HepG2 (cell line): ENCODE results near the gene HTRA2. TPM values are rescaled to one million over a fixed set of nuclear protein-coding genes. Genes with fewer than 3 reads are reported as not detected.

Source experiments
- ATAC-seq: fragments of 200-7000 bp; cut with Tn5 transposase; 3 replicates; pipeline ENCODE4 v1.9.1; 2020; ENCODE audit warnings: mild to moderate bottlenecking, moderate library complexity
- BruUV-seq: library from RNA; stranded (reverse); fragments of 400-500 nt; replicated peaks from 2 replicates; lab custom pipeline; 2021; lab: Mats Ljungman, UMichigan
- CTCF ChIA-PET: fragments of 300-600 bp; formaldehyde crosslinking; extraction: SDS; loops from one replicate; lab custom pipeline; 2021; ENCODE audit warnings: low total read pairs, inconsistent platforms, low intra/inter-chr PET ratio; lab: Yijun Ruan, JAX
- POLR2A ChIA-PET: fragments of 350-600 bp; sonication (Branson Sonifier 250); formaldehyde crosslinking; loops from one replicate; lab custom pipeline; 2020; ENCODE audit warnings: antibody characterized with exemption, inconsistent platforms; lab: Yijun Ruan, JAX
- DNase-seq: peaks from one replicate; pipeline ENCODE4 v3.0.0-alpha.2; 2015; ENCODE audit warnings: low spot score
- FAIRE-seq: peaks from 3 replicates; lab custom pipeline; 2011; peaks lifted over from hg19 to GRCh38; lab: Jason Lieb, UNC
- H2AFZ ChIP-seq: one replicate; pipeline ENCODE4 v1.6.1; 2011; ENCODE audit warnings: low read length, inconsistent platforms
- H3K27ac ChIP-seq: fragments of 300-600 bp; 3 replicates; pipeline ENCODE4 v1.8.0; 2011; ENCODE audit warnings: mixed run types, mild to moderate bottlenecking, mixed read lengths, low read length, inconsistent platforms; ENCODE audit not compliant: insufficient read depth; ENCODE audit errors: extremely low read length
- H3K27me3 ChIP-seq, 2 experiments: fragments of 200-600 bp in 1 of 2; 2 replicates in 1 of 2; 3 replicates in 1 of 2; pipeline versions ENCODE4 v1.6.0 to v1.8.0; 2011; ENCODE audit warnings: low read length in 2 of 2, mild to moderate bottlenecking in 2 of 2, moderate library complexity in 2 of 2, inconsistent platforms in 1 of 2; ENCODE audit not compliant: insufficient read depth in 2 of 2, control insufficient read depth in 1 of 2
- H3K36me3 ChIP-seq, 2 experiments: fragments of 200-600 bp in 1 of 2; replicated peaks in 1 of 2; 2 replicates in 1 of 2; 3 replicates in 1 of 2; pipeline versions ENCODE4 v1.5.1 to v1.8.0; 2011; ENCODE audit warnings: low read length in 2 of 2, inconsistent platforms in 1 of 2; ENCODE audit not compliant: insufficient read depth in 2 of 2, control insufficient read depth in 1 of 2
- H3K4me1 ChIP-seq: 2 replicates; pipeline ENCODE4 v1.5.1; 2012; ENCODE audit warnings: low read length, inconsistent platforms; ENCODE audit not compliant: insufficient read depth
- H3K4me2 ChIP-seq: 2 replicates; pipeline ENCODE4 v1.6.0; 2011; ENCODE audit warnings: low read depth, low read length, inconsistent platforms
- H3K4me3 ChIP-seq, 3 experiments: fragments of 200-600 bp in 1 of 3; sonication (generic), shearing (Covaris generic) in 1 of 3; replicated peaks in 1 of 3; 2 replicates each; pipeline ENCODE4 v1.5.1; 2011 to 2016; ENCODE audit warnings: low read length in 3 of 3, inconsistent platforms in 2 of 3, low read depth in 2 of 3, mild to moderate bottlenecking in 2 of 3, control low read depth in 1 of 3, mixed read lengths in 1 of 3; ENCODE audit not compliant: insufficient read depth in 1 of 3
- H3K79me2 ChIP-seq: one replicate; pipeline ENCODE4 v1.6.1; 2011; ENCODE audit warnings: low read length, inconsistent platforms; ENCODE audit not compliant: insufficient read depth
- H3K9ac ChIP-seq: 2 replicates; pipeline ENCODE4 v1.6.0; 2011; ENCODE audit warnings: mild to moderate bottlenecking, low read depth, low read length, inconsistent platforms; ENCODE audit not compliant: insufficient read depth
- H3K9me3 ChIP-seq: 2 replicates; pipeline ENCODE4 v1.5.1; 2012; ENCODE audit warnings: mild to moderate bottlenecking, low read length
- H4K20me1 ChIP-seq: 2 replicates; pipeline ENCODE4 v1.6.0; 2011; ENCODE audit warnings: inconsistent platforms, mild to moderate bottlenecking, low read length, moderate library complexity; ENCODE audit not compliant: insufficient read depth
- HHEX ChIP-seq: IDR thresholded peaks from 2 replicates; pipeline ENCODE4 v1.6.1; 2016; ENCODE audit warnings: control low read depth
- SIX1 ChIP-seq: sonication (generic); formaldehyde crosslinking; IDR thresholded peaks from 2 replicates; pipeline ENCODE4 v1.4.0; 2020; ENCODE audit warnings: missing genetic modification reagents, borderline replicate concordance
- SNRNP70 ChIP-seq: fragments of 200-400 bp; formaldehyde crosslinking; IDR thresholded peaks from 2 replicates; pipeline ENCODE4 v1.6.1; 2017; ENCODE audit warnings: mild to moderate bottlenecking, low read depth, low read length, moderate library complexity
- SRSF1 ChIP-seq: fragments of 200-400 bp; formaldehyde crosslinking; optimal IDR thresholded peaks from 2 replicates; pipeline ENCODE3; 2017; ENCODE audit warnings: mild to moderate bottlenecking, low read depth, low read length, moderate library complexity
- ZNF3 ChIP-seq: IDR thresholded peaks from 2 replicates; pipeline ENCODE4 v1.7.0; 2017; ENCODE audit warnings: inconsistent platforms
- ZNF577 ChIP-seq: sonication (generic); formaldehyde crosslinking; IDR thresholded peaks from 2 replicates; pipeline ENCODE4 v1.4.0; 2020; ENCODE audit warnings: mild to moderate bottlenecking, low read depth, missing genetic modification reagents, borderline replicate concordance
- ZNF672 ChIP-seq: sonication (generic); formaldehyde crosslinking; IDR thresholded peaks from 2 replicates; pipeline ENCODE4 v1.8.1; 2022; ENCODE audit warnings: missing genetic modification reagents
- ZNF720 ChIP-seq: sonication (generic); formaldehyde crosslinking; IDR thresholded peaks from 2 replicates; pipeline ENCODE4 v1.4.0; 2020; ENCODE audit warnings: missing genetic modification reagents
- in situ Hi-C: cut with HindIII; loops from 2 replicates; pipeline ENCODE4 v1.10.0; 2017; ENCODE audit warnings: low pct_unique_long_range_greater_than_20kb; ENCODE audit not compliant: extremely low pct_ligation_motif_present
- intact Hi-C: fragments of 100-400 bp; cut with micrococcal nuclease; formaldehyde crosslinking; loops from one replicate; pipeline ENCODE4 v1.10.0; 2022; ENCODE audit not compliant: unreplicated experiment
- polyA plus RNA-seq, 8 experiments: library from polyadenylated mRNA; depleted of rRNA in 3 of 8; stranded (reverse) in 7 of 8; unstranded in 1 of 8; fragments of >200 nt; fragmentation: Illumina TruSeq in 4 of 8; extraction: Trizol in 4 of 8; gene quantifications; 2 replicates each; pipeline versions ENCODE4 v1.2.1 to v1.2.3, GENCODE V29; 2011 to 2016; ENCODE audit warnings: low read depth in 4 of 8, missing spikeins in 1 of 8, mixed read lengths in 1 of 8; ENCODE audit not compliant: insufficient read depth in 1 of 8
- total RNA-seq, 5 experiments: library from RNA; depleted of rRNA; stranded (reverse); fragments of >200 nt; fragmentation: Illumina TruSeq; extraction: Trizol; gene quantifications; 2 replicates each; pipeline ENCODE4 v1.2.3, GENCODE V29; 2016; ENCODE audit warnings: low read depth in 1 of 5
- TF ChIP-seq, protein P1 (sequence below): sonication (generic); formaldehyde crosslinking; IDR thresholded peaks from 2 replicates; pipeline ENCODE4 v1.8.0; 2022; ENCODE audit warnings: missing genetic modification reagents, mild to moderate bottlenecking, moderate library complexity, borderline replicate concordance
- TF ChIP-seq, protein P2 (sequence below): sonication (generic); formaldehyde crosslinking; IDR thresholded peaks from 2 replicates; pipeline ENCODE4 v1.4.0; 2020; ENCODE audit warnings: mild to moderate bottlenecking, low read depth, missing genetic modification reagents

HTRA2 gene
- total and polyA plus RNA-seq, 2 of the 13 experiments (the other 11 are each of a cell fraction or from before 2014, with no cell fraction given), result 47.7 to 50.3 TPM

DNA sequence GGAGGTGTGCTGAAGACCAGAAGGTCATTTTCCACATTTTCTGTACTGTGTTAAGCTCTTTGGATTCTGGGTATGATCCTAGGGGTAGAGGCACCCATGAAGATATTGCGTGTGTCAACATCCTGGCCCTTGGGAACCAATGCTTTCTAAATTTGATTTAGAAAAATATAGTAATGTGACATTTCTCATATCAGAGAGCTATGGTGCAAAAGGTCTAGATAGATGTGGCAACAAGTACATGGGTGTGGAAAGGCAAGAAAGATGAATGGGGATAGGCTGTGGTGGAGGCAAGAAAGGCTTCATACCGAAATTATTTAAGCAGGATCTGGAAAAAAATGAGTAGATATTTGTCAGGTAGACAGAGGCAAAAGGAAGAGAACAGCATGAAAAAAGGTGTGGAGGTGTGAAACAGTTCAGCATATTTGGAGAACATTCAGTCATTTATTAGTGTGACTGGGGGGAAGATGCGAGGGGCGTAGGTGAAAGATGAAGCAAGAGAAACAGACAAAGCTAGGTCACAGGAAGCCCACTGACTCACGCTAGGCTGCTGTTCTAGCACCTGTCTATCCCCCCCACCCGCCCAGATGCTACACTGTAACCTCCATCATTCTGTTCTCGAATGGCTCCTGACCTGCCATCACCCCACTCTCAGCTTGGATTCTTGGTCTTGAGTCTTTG is 36.5 kb downstream of the HTRA2 start (continued):
- TF ChIP-seq, protein P1, sequence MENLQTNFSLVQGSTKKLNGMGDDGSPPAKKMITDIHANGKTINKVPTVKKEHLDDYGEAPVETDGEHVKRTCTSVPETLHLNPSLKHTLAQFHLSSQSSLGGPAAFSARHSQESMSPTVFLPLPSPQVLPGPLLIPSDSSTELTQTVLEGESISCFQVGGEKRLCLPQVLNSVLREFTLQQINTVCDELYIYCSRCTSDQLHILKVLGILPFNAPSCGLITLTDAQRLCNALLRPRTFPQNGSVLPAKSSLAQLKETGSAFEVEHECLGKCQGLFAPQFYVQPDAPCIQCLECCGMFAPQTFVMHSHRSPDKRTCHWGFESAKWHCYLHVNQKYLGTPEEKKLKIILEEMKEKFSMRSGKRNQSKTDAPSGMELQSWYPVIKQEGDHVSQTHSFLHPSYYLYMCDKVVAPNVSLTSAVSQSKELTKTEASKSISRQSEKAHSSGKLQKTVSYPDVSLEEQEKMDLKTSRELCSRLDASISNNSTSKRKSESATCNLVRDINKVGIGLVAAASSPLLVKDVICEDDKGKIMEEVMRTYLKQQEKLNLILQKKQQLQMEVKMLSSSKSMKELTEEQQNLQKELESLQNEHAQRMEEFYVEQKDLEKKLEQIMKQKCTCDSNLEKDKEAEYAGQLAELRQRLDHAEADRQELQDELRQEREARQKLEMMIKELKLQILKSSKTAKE (CRISPR knock-in tag), result no peak
- TF ChIP-seq SRSF1 (no peak), SIX1 (no peak), ZNF672 (no peak)

DNA sequence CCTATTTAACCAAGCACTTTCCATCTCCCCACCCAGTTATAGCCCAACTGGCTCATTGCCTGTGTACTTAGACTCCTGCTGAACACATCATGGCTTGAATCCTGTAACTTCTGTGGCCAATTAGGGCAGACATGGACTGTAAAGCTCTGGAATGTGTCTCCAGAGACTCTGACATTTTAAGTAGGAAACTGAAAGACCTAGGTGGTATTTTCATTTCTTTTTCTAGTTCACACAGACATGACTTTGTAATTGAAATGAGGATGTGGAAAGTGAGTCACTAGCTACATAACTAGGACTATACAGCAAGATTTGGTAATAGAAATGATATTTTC is 37.0 kb downstream of the HTRA2 start:
- no peak overlapping the region for H3K27ac ChIP-seq
- CTCF ChIA-PET, result no interaction called here
- no peak for ATAC-seq
- no peak overlapping the region for H3K9ac ChIP-seq
- no peaks in the 10 kb centered on the region for H3K79me2 ChIP-seq
- intact Hi-C loops (no loop called here), in situ Hi-C loops (no loop called here)
- H3K4me2 ChIP-seq, result no peak overlapping the region
- no peak for DNase-seq
- H3K36me3 ChIP-seq, result no peaks in the 10 kb centered on the region
- POLR2A ChIA-PET, result no interaction called here
- TF ChIP-seq SNRNP70 (no peak), HHEX (no peak), ZNF577 (CRISPR knock-in tag) (no peak), ZNF720 (CRISPR knock-in tag) (no peak), ZNF3 (CRISPR knock-in tag) (no peak)
- TF ChIP-seq, protein P2, sequence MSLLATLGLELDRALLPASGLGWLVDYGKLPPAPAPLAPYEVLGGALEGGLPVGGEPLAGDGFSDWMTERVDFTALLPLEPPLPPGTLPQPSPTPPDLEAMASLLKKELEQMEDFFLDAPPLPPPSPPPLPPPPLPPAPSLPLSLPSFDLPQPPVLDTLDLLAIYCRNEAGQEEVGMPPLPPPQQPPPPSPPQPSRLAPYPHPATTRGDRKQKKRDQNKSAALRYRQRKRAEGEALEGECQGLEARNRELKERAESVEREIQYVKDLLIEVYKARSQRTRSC (CRISPR knock-in tag), result no peak
- no peaks in the 10 kb centered on the region for H3K9me3 ChIP-seq
- FAIRE-seq, result no peak
- no peak overlapping the region for H3K4me3 ChIP-seq
- H2AFZ ChIP-seq, result no peak overlapping the region
- H3K27me3 ChIP-seq, result peaks cover 0 to 50% of the 10 kb centered on the region in 2 experiments; a peak in 3 of 5 replicates
- no peaks in the 10 kb centered on the region for H4K20me1 ChIP-seq
- no TSS peak for BruUV-seq
- H3K4me1 ChIP-seq, result no peaks in the 10 kb centered on the region
